ENCODE measurements around the gene COL8A2.

- TF ChIP-seq POLR2A (IDR thresholded peaks at IDR 0.05) = no peak
- no peak for TF ChIP-seq CTCF (IDR thresholded peaks at IDR 0.05)
These were observed 41.2 kb downstream of the COL8A2 start, which contains the start of gene TEKT2 for GRCh38 chr1:36083635-36084496.

All from right lobe of liver (tissue), 4 donors.